NCI-H345 (cell line): ENCODE measurements around the gene SDHAF4.
"Not testable (repeated sequence)": the region's sequence is repeated elsewhere in the genome, so short reads cannot be mapped to it uniquely, and the experiment has no call there.

Experiments used
- DNase-seq: peaks from one replicate; lab custom pipeline; 2025; lab: John Stamatoyannopoulos, UW

Gene SDHAF4

GRCh38 chr6:70566751-70567382 lies at the start of gene SDHAF4:
SDHAF4 (plus strand) TSS chr6:70566930; CDS start chr6:70566941, 11 bp downstream.
- peak; percentile 93 for DNase-seq

GRCh38 chr6:70518723-70519122 lies 48.0 kb upstream of the SDHAF4 start:
- DNase-seq, result no peak

GRCh38 chr6:70520575-70520974 lies 46.2 kb upstream of the SDHAF4 start:
- DNase-seq, result no peak

GRCh38 chr6:70524721-70525286 lies 41.9 kb upstream of the SDHAF4 start:
- DNase-seq, result no peak

GRCh38 chr6:70527071-70527737 lies 39.5 kb upstream of the SDHAF4 start:
- DNase-seq, result no peak

- no peak for DNase-seq
Observed at GRCh38 chr6:70530023-70530422, 36.7 kb upstream of the SDHAF4 start.

- DNase-seq, result no peak
Observed at GRCh38 chr6:70531133-70531532, 35.6 kb upstream of the SDHAF4 start.

GRCh38 chr6:70537266-70537665 lies 29.5 kb upstream of the SDHAF4 start:
- DNase-seq, result no peak

- no peak for DNase-seq
Observed at GRCh38 chr6:70538376-70538775, 28.4 kb upstream of the SDHAF4 start.

- DNase-seq, result no peak
Observed at GRCh38 chr6:70547313-70547712, 19.4 kb upstream of the SDHAF4 start.

GRCh38 chr6:70547905-70548304 lies 18.8 kb upstream of the SDHAF4 start:
- DNase-seq, result no peak

GRCh38 chr6:70549327-70549726 lies 17.4 kb upstream of the SDHAF4 start:
- no peak for DNase-seq

- no peak for DNase-seq
Observed at GRCh38 chr6:70551566-70551965, 15.2 kb upstream of the SDHAF4 start.

GRCh38 chr6:70552286-70552940 lies 14.3 kb upstream of the SDHAF4 start:
- DNase-seq, result not testable (repeated sequence)

- DNase-seq, result no peak
Observed at GRCh38 chr6:70552974-70553373, 13.8 kb upstream of the SDHAF4 start.

GRCh38 chr6:70557998-70558397 lies 8.7 kb upstream of the SDHAF4 start:
- no peak for DNase-seq

GRCh38 chr6:70562401-70562800 lies 4.3 kb upstream of the SDHAF4 start:
- DNase-seq, result not testable (repeated sequence)

- DNase-seq, result no peak
Observed at GRCh38 chr6:70563530-70563929, 3.2 kb upstream of the SDHAF4 start.

GRCh38 chr6:70574643-70575042 lies 7.9 kb downstream of the SDHAF4 start:
- DNase-seq, result no peak

- peak; percentile 12 for DNase-seq
Observed at GRCh38 chr6:70575899-70576495, 9.3 kb downstream of the SDHAF4 start.

- DNase-seq, result no peak
Observed at GRCh38 chr6:70586114-70586513, 19.4 kb downstream of the SDHAF4 start.

GRCh38 chr6:70590400-70590799 lies 23.7 kb downstream of the SDHAF4 start:
- no peak for DNase-seq
